Lung (tissue), 12 donors: ENCODE measurements around the gene BMP7. TPM values are rescaled to one million over a fixed set of nuclear protein-coding genes. Genes with fewer than 3 reads are reported as not detected.

Source experiments
- ATAC-seq: fragments of 200-7000 bp; cut with Tn5 transposase; one replicate; pipeline ENCODE4 v1.9.1; 2020; ENCODE audit warnings: moderate number of reproducible peaks; ENCODE audit not compliant: insufficient read depth, low FRiP score
- DNase-seq, 3 donors: peaks; one replicate each; pipeline ENCODE4 v3.0.0-alpha.2; 2013 to 2017
- H3K27ac ChIP-seq, 2 donors: one replicate each; pipeline ENCODE4 v1.5.1; 2013; ENCODE audit warnings: mild to moderate bottlenecking in 2 of 2, moderate library complexity in 2 of 2, control low read depth in 1 of 2, inconsistent platforms in 1 of 2, low read depth in 1 of 2, low read length in 1 of 2
- H3K27me3 ChIP-seq, 3 donors: one replicate each; pipeline ENCODE4 v1.5.1; 2013; ENCODE audit warnings: low read length in 2 of 3; ENCODE audit not compliant: control insufficient read depth in 3 of 3, insufficient read depth in 3 of 3
- H3K36me3 ChIP-seq, 4 donors: one replicate each; pipeline ENCODE4 v1.5.1; 2013; ENCODE audit warnings: low read length in 4 of 4, mild to moderate bottlenecking in 1 of 4, moderate library complexity in 1 of 4; ENCODE audit not compliant: control insufficient read depth in 4 of 4, insufficient read depth in 4 of 4
- H3K4me1 ChIP-seq, 5 donors: one replicate each; pipeline ENCODE4 v1.5.1; 2013; ENCODE audit warnings: low read length in 5 of 5, mild to moderate bottlenecking in 2 of 5, moderate library complexity in 1 of 5; ENCODE audit not compliant: control insufficient read depth in 5 of 5, insufficient read depth in 5 of 5
- H3K4me3 ChIP-seq: one replicate; pipeline ENCODE4 v1.5.1; 2013; ENCODE audit warnings: mild to moderate bottlenecking, control low read depth, moderate library complexity
- H3K9ac ChIP-seq, 2 donors: one replicate each; pipeline ENCODE4 v1.5.1; 2013; ENCODE audit warnings: low read length in 2 of 2, control low read depth in 1 of 2; ENCODE audit not compliant: insufficient read depth in 1 of 2
- H3K9me3 ChIP-seq, 4 donors: one replicate each; pipeline ENCODE4 v1.5.1; 2013; ENCODE audit warnings: low read length in 3 of 4, mild to moderate bottlenecking in 1 of 4, moderate library complexity in 1 of 4; ENCODE audit not compliant: control insufficient read depth in 4 of 4, insufficient read depth in 3 of 4
- WGBS, 2 donors: extraction: QIAGEN DNeasy Blood & Tissue Kit; methylation state at CpG; one replicate each; pipeline ENCODE4 v1.1.7; 2013; 5-methylcytosine and 5-hydroxymethylcytosine counted together
- polyA plus RNA-seq, 2 donors: library from polyadenylated mRNA; stranded (reverse); fragments of 200-250 nt; gene quantifications; one replicate each; pipeline ENCODE4 v1.2.1, GENCODE V29; 2013
- total RNA-seq, 2 donors: library from RNA; depleted of rRNA in 1 of 2; stranded (reverse); fragments of >200 nt in 1 of 2; gene quantifications; one replicate each; pipeline ENCODE4 v1.2.1, GENCODE V29; 2014 to 2021
- TF ChIP-seq, protein P1 (sequence below): IDR thresholded peaks from 2 replicates; pipeline ENCODE4 v1.5.1; 2012; ENCODE audit warnings: mild to moderate bottlenecking; ENCODE audit errors: control extremely low read depth, extremely low read depth
- donor health status: control.
- donor health status: control.
- donor health status: Bipolar disorder and iron deficiency.
- donor health status: healthy.
- donor health status: DM: yes; HTN: yes; CAD: no.

BMP7 gene
- total and polyA plus RNA-seq, 4 donors, result 0.67 to 10.3 (median 1.4) TPM

DNA sequence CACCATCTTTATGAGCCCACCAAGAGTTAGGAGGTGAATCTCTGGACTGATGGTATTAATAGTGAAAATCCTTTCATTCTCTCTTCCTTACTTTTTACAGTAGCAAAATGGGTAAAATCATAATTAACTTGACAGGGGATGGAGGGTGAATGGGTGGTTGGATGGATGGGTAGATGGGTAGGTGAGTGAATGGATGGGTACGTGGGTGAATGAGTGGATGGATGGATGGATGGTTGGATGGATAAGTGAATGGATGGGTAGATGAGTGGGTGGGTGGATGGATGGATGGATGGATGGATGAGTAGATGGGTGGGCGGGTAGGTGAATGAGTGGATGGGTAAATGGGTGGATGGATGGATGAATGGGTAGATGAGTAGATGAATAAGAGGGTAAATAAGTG is 63.2 kb downstream of the BMP7 start:
- peaks cover 0 to 11% (median 2%) of the 10 kb centered on the region in 4 donors for H3K36me3 ChIP-seq
- no peak overlapping the region for H3K9ac ChIP-seq
- ATAC-seq, result no peak
- H3K4me1 ChIP-seq, result peaks cover 0 to 3% (median 0%) of the 10 kb centered on the region in 5 donors
- TF ChIP-seq, protein P1, sequence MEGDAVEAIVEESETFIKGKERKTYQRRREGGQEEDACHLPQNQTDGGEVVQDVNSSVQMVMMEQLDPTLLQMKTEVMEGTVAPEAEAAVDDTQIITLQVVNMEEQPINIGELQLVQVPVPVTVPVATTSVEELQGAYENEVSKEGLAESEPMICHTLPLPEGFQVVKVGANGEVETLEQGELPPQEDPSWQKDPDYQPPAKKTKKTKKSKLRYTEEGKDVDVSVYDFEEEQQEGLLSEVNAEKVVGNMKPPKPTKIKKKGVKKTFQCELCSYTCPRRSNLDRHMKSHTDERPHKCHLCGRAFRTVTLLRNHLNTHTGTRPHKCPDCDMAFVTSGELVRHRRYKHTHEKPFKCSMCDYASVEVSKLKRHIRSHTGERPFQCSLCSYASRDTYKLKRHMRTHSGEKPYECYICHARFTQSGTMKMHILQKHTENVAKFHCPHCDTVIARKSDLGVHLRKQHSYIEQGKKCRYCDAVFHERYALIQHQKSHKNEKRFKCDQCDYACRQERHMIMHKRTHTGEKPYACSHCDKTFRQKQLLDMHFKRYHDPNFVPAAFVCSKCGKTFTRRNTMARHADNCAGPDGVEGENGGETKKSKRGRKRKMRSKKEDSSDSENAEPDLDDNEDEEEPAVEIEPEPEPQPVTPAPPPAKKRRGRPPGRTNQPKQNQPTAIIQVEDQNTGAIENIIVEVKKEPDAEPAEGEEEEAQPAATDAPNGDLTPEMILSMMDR, result no peak
- no peaks in the 10 kb centered on the region for H3K27me3 ChIP-seq
- peaks cover 0 to 6% (median 2%) of the 10 kb centered on the region in 4 donors for H3K9me3 ChIP-seq
- no peak overlapping the region for H3K27ac ChIP-seq
- 80 to 82% methylated on average over 2 of the region's 2 CpGs for WGBS, 2 donors
- no peak for DNase-seq
- H3K4me3 ChIP-seq, result no peak overlapping the region

DNA sequence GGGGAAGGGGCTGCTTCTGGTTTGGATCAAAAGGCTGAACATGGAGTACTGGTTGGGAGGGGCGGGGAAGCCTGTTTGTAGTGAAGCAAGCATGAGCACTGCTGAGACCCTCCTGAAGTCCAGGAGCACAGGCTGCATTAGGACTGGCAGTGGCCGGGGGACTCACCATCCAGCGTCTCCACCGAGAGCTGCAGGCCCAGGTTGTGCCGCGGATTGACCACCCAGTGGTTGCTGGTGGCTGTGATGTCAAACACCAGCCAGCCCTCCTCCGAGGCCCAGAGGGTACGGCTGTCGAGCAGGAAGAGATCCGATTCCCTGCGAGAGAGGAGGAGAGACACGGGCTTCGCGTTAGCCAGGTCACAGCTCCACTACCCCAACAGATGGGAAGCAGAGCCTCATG is 64.1 kb downstream of the BMP7 start:
- WGBS, 2 donors, result 85 to 90% methylated on average over 14 of the region's 14 CpGs
- Histone ChIP-seq H3K27me3 (no peaks in the 10 kb centered on the region), H3K4me3 (no peak overlapping the region), H3K9ac (no peak overlapping the region), H3K4me1 (peaks cover 0 to 3% (median 0%) of the 10 kb centered on the region in 5 donors), H3K36me3 (peaks cover 0 to 11% (median 2%) of the 10 kb centered on the region in 4 donors), H3K9me3 (peaks cover 0 to 5% (median 2%) of the 10 kb centered on the region in 4 donors), H3K27ac (no peak overlapping the region)
- TF ChIP-seq, protein P1, result no peak
- ATAC-seq (no peak), DNase-seq (no peak)

DNA sequence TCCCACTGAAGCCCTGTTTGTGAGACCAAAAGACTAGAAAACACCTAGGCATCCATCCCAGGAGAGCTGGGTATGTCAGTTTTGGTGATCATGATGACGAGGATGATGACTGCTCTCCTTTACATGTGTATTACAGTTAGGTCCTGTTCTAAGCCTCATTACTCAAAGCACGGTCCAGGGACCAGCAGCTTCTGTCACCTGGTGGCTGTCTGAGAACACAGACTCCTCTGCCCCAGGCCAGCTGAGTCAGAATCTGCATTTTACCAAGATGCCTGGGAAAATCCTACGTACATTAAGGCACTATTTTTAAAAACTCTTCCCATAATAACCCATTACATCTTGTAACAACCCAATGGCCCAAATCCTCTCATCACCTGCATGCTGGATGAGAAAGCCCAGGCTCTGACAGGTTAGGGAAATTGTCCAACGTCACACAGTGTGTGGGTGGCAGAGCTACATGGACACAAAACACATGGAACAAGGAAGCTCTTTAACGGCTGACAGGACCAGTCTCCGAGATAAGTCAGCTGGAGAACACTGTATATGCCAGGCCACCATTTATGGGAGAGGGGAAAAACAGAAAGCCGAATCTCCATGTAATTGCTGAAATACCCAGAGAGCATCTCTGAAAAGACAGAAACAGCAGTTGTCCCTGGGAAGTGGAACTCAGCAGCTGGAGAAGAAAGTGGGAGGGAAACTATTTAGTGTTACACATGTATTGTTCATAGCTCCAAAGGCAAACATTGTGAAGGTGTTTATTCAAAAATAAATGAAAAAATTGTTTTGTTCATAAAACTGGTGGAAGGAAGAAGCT is 65.4 kb downstream of the BMP7 start:
- no peaks in the 10 kb centered on the region for H3K9me3 ChIP-seq
- TF ChIP-seq, protein P1, result no peak
- no peak overlapping the region for H3K9ac ChIP-seq
- DNase-seq (peak; percentile 35 to 69 (median 53)), ATAC-seq (no peak)
- H3K27ac ChIP-seq, result peak overlapping the region in 1 of 2 donors; percentile 25
- H3K36me3 ChIP-seq, result peaks cover 0 to 8% (median 2%) of the 10 kb centered on the region in 4 donors
- H3K27me3 ChIP-seq, result no peaks in the 10 kb centered on the region
- WGBS, 2 donors, result 72 to 77% methylated on average over 7 of the region's 7 CpGs
- H3K4me3 ChIP-seq, result no peak overlapping the region
- peaks cover 0 to 3% (median 0%) of the 10 kb centered on the region in 5 donors for H3K4me1 ChIP-seq
